B cell (primary cell): ENCODE data around the gene EYS.

Experiments
- EZH2 ChIP-seq: IDR thresholded peaks from 2 replicates; pipeline ENCODE4 v1.6.1; 2012; ENCODE audit warnings: borderline replicate concordance, low read depth, mild to moderate bottlenecking, moderate library complexity, low read length; ENCODE audit not compliant: insufficient read depth, poor library complexity, severe bottlenecking
- TF ChIP-seq, protein P1 (sequence below): fragments of 200-600 bp; IDR thresholded peaks from one replicate; pipeline ENCODE4 v1.8.0; 2022; ENCODE audit warnings: antibody characterized with exemption, mild to moderate bottlenecking

- TF ChIP-seq, protein P1, sequence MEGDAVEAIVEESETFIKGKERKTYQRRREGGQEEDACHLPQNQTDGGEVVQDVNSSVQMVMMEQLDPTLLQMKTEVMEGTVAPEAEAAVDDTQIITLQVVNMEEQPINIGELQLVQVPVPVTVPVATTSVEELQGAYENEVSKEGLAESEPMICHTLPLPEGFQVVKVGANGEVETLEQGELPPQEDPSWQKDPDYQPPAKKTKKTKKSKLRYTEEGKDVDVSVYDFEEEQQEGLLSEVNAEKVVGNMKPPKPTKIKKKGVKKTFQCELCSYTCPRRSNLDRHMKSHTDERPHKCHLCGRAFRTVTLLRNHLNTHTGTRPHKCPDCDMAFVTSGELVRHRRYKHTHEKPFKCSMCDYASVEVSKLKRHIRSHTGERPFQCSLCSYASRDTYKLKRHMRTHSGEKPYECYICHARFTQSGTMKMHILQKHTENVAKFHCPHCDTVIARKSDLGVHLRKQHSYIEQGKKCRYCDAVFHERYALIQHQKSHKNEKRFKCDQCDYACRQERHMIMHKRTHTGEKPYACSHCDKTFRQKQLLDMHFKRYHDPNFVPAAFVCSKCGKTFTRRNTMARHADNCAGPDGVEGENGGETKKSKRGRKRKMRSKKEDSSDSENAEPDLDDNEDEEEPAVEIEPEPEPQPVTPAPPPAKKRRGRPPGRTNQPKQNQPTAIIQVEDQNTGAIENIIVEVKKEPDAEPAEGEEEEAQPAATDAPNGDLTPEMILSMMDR: no peak
- no peak for TF ChIP-seq EZH2
Observed at GRCh38 chr6:63985223-63985622, 1721.8 kb downstream of the EYS start.
